GM12865 (cell line): ENCODE measurements around the gene BLCAP.
"Not testable (repeated sequence)": the region's sequence is repeated elsewhere in the genome, so short reads cannot be mapped to it uniquely, and the experiment has no call there.

ENCODE experiments used
- DNase-seq: peaks from one replicate; pipeline ENCODE4 v3.0.0; 2010; ENCODE audit warnings: low read depth
- H3K4me3 ChIP-seq: 2 replicates; pipeline ENCODE4 v1.5.1; 2011; ENCODE audit warnings: mild to moderate bottlenecking, low read depth, low read length, control low read depth
- CTCF ChIP-seq: IDR thresholded peaks from 2 replicates; pipeline ENCODE4 v1.5.1; 2011; ENCODE audit warnings: low read length, control low read depth, low read depth, inconsistent platforms; ENCODE audit not compliant: insufficient read depth; ENCODE audit errors: missing control alignments

BLCAP gene

GRCh38 chr20:37492096-37492625 is 35.5 kb downstream of the BLCAP start:
- no peak for DNase-seq
- no peak overlapping the region for H3K4me3 ChIP-seq
- no peak for TF ChIP-seq CTCF

GRCh38 chr20:37490663-37491350 is 36.9 kb downstream of the BLCAP start:
- H3K4me3 ChIP-seq, result no peak overlapping the region
- no peak for TF ChIP-seq CTCF
- DNase-seq, result no peak

- not testable (repeated sequence) for DNase-seq, H3K4me3 ChIP-seq
Measured at GRCh38 chr20:37486209-37486608, 41.5 kb downstream of the BLCAP start.

GRCh38 chr20:37484331-37484730 is 43.3 kb downstream of the BLCAP start:
- DNase-seq, result no peak
- TF ChIP-seq CTCF, result no peak
- H3K4me3 ChIP-seq, result no peak overlapping the region

- TF ChIP-seq CTCF, result no peak
- H3K4me3 ChIP-seq, result no peak overlapping the region
- DNase-seq, result no peak
Measured at GRCh38 chr20:37481610-37482009, 46.1 kb downstream of the BLCAP start.

- no peak for TF ChIP-seq CTCF
Measured at GRCh38 chr20:37480919-37481318, 46.8 kb downstream of the BLCAP start.

GRCh38 chr20:37479925-37480691 is 47.6 kb downstream of the BLCAP start:
- TF ChIP-seq CTCF, result no peak
- no peak for DNase-seq
- H3K4me3 ChIP-seq, result no peak overlapping the region

More at GRCh38 chr20:37480919-37481318, 46.8 kb downstream of the BLCAP start:
- DNase-seq, result no peak
- H3K4me3 ChIP-seq, result no peak overlapping the region
